Lower lobe of right lung (tissue), 2 donors: ENCODE data around the gene RASA3. TPM values are rescaled to one million over a fixed set of nuclear protein-coding genes. Genes with fewer than 3 reads are reported as not detected.

Experiments
- ATAC-seq, 2 donors: fragments of 200-7000 bp; cut with Tn5 transposase; one replicate each; pipeline ENCODE4 v1.9.1; 2020 to 2022; ENCODE audit warnings: mild to moderate bottlenecking in 2 of 2, moderate library complexity in 2 of 2
- DNase-seq: peaks from one replicate; pipeline ENCODE4 v3.0.0-alpha.2; 2020
- H3K27ac ChIP-seq: fragments of 200-600 bp; one replicate; pipeline ENCODE4 v1.8.0; 2022
- H3K27me3 ChIP-seq: fragments of 200-600 bp; one replicate; pipeline ENCODE4 v1.8.0; 2022; ENCODE audit warnings: low read depth
- H3K36me3 ChIP-seq: fragments of 200-600 bp; one replicate; pipeline ENCODE4 v1.8.0; 2022; ENCODE audit warnings: mild to moderate bottlenecking
- H3K4me1 ChIP-seq: fragments of 200-600 bp; one replicate; pipeline ENCODE4 v1.8.0; 2022
- H3K4me3 ChIP-seq: fragments of 200-600 bp; one replicate; pipeline ENCODE4 v1.8.0; 2022; ENCODE audit warnings: mild to moderate bottlenecking
- H3K9me3 ChIP-seq: fragments of 200-600 bp; one replicate; pipeline ENCODE4 v1.8.0; 2022
- intact Hi-C: fragments of 100-400 bp; cut with DNase I; formaldehyde crosslinking; loops from one replicate; pipeline ENCODE4 v1.11.0; 2022
- total RNA-seq: library from RNA; stranded (reverse); fragmentation: NEBNext Ultra II Directional; extraction: Animal tissue kit (Norgen Biotek cat#: 25700); gene quantifications from one replicate; pipeline ENCODE4 v1.2.1, GENCODE V29; 2021
- TF ChIP-seq, protein P1 (sequence below): fragments of 200-600 bp; IDR thresholded peaks from one replicate; pipeline ENCODE4 v1.8.0; 2022; ENCODE audit warnings: antibody characterized with exemption, mild to moderate bottlenecking
- donor health status: DM: no; HTN: yes; CAD: no; lungs with severe emphysema.

The RASA3 gene
- total RNA-seq, 1 donor from 2014 or later: 19.1 TPM

DNA sequence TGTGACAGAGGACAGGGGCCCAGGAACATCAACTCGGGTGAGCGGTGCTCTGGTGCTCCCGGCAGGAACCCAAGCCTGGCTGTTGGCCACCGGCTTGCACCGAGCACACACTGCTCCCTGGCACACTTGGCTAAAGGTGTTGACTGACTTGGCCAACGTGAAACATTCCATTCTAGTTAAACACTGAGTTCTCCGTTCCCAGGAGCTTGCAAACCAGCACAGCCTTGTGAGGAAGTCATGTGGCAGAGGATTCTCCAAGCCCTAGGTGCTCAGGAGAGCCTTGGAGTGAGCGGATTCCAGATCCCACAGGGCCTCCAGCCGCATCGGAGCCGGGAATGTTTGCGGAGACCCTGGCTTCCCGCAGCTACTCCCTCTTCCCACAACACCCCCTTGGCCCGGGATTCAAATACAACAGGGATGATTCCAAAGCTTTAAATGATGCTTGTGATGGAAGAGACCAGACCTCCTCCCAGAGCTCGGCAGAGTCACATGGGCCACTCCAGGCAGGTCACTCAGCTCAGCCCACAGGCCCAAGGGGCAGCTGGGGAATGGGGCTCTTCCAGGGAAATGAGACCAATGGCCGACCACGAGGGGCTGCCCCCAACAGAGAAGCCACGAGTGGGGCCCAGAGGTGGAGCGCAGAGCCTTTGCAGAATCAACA is 161.5 kb downstream of the RASA3 start:
- Histone ChIP-seq H3K27me3 (no peaks in the 10 kb centered on the region), H3K4me3 (peak overlapping the region; percentile 13), H3K36me3 (peaks cover 8% of the 10 kb centered on the region), H3K4me1 (peaks cover 12% of the 10 kb centered on the region), H3K9me3 (no peaks in the 10 kb centered on the region), H3K27ac (peak overlapping the region; percentile 80)
- peak; percentile 79 for DNase-seq
- intact Hi-C loops: no loop called here
- TF ChIP-seq, protein P1, sequence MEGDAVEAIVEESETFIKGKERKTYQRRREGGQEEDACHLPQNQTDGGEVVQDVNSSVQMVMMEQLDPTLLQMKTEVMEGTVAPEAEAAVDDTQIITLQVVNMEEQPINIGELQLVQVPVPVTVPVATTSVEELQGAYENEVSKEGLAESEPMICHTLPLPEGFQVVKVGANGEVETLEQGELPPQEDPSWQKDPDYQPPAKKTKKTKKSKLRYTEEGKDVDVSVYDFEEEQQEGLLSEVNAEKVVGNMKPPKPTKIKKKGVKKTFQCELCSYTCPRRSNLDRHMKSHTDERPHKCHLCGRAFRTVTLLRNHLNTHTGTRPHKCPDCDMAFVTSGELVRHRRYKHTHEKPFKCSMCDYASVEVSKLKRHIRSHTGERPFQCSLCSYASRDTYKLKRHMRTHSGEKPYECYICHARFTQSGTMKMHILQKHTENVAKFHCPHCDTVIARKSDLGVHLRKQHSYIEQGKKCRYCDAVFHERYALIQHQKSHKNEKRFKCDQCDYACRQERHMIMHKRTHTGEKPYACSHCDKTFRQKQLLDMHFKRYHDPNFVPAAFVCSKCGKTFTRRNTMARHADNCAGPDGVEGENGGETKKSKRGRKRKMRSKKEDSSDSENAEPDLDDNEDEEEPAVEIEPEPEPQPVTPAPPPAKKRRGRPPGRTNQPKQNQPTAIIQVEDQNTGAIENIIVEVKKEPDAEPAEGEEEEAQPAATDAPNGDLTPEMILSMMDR: no peak
- peak; percentile 90 to 92 for ATAC-seq

DNA sequence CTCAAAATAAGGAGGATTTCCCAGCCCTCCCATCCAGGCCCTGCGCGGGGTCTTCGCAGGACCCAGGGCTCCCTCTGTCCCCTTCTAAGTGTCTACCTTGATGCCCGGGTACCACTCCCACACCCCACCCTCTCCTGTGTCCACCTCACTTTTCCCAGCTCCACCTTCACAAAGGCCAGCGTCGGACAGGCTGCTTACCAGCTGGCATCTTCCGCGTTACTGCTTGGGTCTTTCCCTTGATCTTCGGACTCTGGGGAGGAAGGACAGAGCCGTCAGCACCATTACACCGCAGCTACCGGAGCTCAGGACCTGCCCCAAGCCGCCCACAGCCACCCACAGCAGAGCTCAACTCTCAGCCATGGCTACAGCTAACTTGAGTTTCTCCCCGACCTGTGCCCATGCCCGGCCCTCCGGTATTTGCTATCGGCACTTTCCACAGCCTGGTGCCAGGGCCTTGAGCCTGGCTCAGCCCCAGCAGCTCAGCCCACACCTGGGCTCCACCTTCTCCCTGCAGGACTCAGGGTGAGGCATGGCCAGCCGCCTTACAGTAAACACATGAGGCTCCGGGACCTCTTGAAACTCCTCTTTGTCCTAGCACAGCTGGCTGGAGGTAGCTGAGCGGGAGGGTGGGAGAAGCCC is 162.3 kb downstream of the RASA3 start:
- Histone ChIP-seq H3K9me3 (no peaks in the 10 kb centered on the region), H3K4me3 (peak overlapping the region; percentile 25), H3K27me3 (no peaks in the 10 kb centered on the region), H3K4me1 (peaks cover 12% of the 10 kb centered on the region), H3K36me3 (no peaks in the 10 kb centered on the region), H3K27ac (peak overlapping the region; percentile 76)
- intact Hi-C loops: no loop called here
- ATAC-seq: peak in 1 of 2 donors; percentile 95
- DNase-seq: peak; percentile 88
- TF ChIP-seq, protein P1: no peak

DNA sequence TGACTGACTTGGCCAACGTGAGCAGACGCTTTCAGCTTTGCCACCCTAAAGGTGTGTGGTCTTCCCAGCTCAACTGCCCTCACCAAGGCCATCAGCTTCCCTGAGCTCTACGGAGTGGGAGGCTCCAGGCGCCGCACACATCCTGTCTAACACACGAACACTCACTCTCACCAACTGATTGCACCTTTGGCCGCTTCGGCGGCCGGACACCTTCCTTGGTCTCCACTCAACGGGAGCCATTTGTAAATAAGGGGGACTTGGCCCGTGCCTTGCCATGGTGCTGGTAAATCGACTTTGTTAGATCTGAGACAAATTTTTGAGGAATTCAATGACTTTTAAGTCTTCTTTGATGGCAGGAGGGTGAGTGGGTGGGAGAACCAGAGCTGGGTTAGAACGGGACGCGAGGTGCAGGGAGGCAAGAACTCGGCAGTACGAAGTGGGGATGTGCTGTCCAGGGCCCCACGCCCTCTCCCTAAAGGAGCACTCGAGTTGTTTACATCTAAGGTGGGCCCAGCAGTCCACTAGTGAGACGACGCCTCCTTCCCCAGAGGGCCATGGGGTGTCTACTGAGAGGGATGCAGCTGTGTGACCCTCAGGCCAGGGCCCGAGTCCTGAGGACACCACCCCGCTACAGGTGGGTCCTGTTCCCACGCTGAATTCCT is 163.0 kb downstream of the RASA3 start:
- TF ChIP-seq, protein P1: no peak
- peak overlapping the region; percentile 76 for H3K27ac ChIP-seq
- H3K27me3 ChIP-seq: no peaks in the 10 kb centered on the region
- no peaks in the 10 kb centered on the region for H3K36me3 ChIP-seq
- peak overlapping the region; percentile 25 for H3K4me3 ChIP-seq
- peaks cover 12% of the 10 kb centered on the region for H3K4me1 ChIP-seq
- intact Hi-C loops: no loop called here
- DNase-seq: peak; percentile 39
- ATAC-seq: no peak
- H3K9me3 ChIP-seq: no peaks in the 10 kb centered on the region

DNA sequence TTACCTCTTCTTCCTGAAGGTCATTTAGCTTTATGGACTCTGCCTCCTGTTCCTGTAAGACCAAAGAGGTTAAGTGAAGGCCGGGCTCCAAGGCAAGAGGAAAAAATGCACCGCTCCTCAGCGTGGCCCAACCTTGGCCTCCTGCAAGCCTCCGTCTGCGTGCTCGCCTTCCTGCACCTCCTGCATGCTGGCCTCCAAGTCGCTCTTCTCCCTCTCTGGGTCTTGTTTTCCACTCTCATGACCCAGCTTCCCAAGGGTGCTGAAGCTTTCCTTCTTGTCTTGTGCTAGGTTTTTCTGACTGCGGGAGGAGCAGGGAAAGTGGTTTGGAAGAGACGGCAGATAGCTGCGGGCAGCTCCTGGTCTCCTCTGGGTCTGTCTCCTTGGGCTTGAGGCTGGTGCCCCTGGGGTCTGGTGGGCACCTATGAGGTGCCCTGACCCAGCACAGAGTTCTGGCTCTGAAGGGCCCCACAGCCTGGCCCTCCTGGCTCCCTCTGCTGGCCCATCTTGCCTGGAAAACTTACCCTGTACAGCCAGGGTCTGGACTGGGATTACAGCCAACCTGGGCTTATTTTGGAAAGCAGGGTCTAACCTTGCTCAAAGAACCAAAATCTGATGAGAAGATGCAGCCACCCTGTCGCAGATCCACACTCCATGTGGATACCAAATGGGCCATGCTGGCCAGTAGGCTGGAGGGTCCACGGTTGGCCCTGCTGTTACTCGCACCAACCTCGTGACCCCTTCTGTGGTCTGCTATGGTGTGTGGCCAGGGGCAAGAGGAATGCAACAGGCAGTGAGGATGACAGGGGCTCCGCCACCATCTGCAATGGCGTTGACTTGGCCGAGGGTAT is 163.7 kb downstream of the RASA3 start:
- Histone ChIP-seq H3K36me3 (no peaks in the 10 kb centered on the region), H3K9me3 (no peaks in the 10 kb centered on the region), H3K27ac (no peak overlapping the region), H3K27me3 (no peaks in the 10 kb centered on the region), H3K4me1 (peaks cover 12% of the 10 kb centered on the region), H3K4me3 (no peak overlapping the region)
- DNase-seq (peak; percentile 20), ATAC-seq (no peak)
- intact Hi-C loops: no loop called here
- TF ChIP-seq, protein P1: no peak
